ENCODE results near the gene HECW1.

Gene HECW1

GRCh38 chr7:43385309-43385680 is 272.8 kb downstream of the HECW1 start:
- no peak for DNase-seq

DNA sequence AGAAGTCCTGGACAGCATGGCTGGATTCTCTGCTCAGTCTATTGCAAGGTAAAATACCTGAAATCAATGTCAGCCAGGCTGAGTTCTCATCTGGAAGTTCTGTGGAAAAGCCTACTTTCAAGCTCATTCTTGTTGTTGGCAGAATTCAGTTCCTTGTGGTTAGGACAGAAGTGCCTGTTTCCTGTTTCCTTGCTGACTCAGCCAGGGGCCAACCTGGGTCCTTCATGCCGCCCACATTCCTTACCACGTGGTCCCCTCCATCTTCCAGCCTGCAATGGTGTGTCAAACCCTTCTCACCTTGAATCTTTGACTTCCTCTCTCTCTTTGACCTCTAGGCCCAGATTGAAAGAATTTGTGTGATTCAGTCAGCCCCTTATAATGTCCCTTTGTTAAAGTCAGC is 273.4 kb downstream of the HECW1 start:
- DNase-seq: no peak

- DNase-seq: no peak
Observed at GRCh38 chr7:43387932-43388331, 275.5 kb downstream of the HECW1 start.

DNA sequence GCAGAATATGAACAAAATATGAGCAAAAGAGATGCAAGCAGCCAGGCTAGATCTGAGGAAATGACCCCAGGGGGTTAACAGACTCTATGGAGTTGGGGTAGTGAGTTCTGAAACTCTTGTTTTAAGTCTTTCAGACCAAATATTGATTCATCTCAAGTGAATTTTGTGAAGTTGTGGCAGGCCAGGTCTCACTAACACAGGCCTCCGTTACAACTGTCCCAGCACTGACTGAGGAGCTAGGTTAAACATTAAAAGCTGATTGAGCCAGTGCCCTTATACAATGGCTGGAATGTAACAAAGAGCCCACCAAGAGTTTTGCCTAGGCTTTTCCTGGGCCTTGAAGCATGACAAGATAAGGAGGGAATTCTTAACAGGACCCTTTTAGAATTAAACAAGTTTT is 278.1 kb downstream of the HECW1 start:
- no peak for DNase-seq

- no peak for DNase-seq
Observed at GRCh38 chr7:43391518-43391917, 279.1 kb downstream of the HECW1 start.

DNA sequence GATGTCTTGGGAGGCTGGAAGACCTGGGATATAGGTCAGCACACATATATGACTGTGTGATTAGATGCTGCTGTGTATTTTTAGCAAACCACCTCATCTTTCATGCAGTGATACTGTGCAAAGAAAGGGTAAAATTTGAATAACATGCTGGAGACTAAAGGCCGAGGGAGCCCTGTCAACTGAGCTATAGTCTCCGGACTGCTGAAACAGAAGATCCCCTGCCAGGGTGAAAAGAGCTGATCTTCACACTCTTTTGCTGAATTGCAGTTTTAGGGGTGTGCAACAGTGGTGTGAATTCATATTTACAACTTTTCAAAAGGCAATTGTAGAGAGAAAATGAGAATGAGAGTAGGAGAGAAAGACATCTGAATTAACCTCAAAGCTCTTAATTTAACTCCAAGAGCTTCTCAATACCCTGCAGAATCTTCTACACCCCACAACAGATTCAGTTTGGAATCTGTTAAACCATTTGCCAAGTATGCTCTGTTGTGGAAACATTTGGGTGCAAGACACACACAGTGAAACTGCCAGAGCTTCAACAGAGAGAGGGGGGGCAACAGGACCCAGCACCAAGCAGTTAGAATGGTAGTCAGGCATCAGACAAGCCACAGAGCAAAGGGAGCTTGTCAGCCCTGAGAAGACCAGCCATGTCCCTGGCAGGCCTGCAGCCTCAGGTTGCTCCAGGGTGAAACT is 280.3 kb downstream of the HECW1 start:
- no peak for DNase-seq

DNA sequence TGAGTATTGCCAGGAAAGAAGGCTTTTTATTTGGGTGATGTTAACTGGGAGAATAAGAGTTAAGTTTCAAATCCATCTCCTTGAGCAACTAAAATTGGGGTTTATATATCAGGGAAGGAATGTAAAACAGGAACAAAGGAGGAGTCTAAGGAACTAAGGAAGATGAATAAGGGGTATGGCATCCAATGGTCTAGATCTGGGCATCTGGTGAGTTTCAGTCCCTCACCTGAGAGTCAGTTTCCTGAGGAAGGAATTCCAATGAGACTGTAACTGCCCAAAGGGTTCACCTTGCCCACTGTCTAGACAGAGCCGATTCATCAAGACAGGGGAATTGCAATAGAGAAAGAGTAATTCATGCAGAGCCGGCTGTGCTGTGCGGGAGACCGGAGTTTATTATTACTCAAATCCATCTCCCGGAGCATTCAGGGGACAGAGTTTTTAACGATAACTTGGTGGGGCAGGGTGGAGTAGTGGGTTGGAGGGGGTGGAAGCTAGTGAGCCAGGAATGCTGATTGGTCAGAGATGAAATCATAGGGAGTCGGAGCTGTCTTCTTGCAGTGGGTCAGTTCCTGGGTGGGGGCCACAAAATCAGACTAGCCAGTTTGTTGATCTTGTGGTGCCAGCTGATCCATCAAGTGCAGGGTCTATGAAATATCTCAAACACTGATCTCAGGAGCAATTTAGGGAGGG is 282.1 kb downstream of the HECW1 start:
- DNase-seq: no peak

- DNase-seq: no peak
Observed at GRCh38 chr7:43395351-43395750, 282.9 kb downstream of the HECW1 start.

DNA sequence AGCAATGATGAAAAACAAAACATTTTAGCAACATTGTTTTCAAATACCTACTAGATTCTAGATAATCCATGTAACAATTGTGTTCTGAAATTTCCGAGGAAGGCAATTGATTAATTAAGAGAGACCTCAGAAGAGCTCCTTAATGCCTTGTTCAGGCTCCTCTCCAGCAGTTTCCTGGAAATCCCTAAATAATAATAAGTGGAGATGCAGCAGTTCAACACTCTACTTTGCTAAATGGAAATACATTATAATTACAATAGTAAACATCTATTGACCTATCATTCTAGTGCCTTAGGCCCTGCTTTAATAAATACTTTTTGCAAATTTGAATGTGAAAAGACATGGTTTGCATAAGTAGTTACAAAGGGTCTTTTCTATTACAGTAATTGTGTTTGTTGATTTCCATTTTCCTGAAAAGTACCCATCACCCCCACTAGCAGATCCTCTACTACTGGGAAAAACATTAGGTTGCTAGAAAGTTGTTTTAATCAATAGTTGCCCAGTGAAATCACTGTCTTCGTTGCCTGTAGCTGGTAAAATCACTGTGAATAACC is 283.8 kb downstream of the HECW1 start:
- no peak for DNase-seq

- no peak for DNase-seq
Observed at GRCh38 chr7:43398831-43399230, 286.4 kb downstream of the HECW1 start.

DNA sequence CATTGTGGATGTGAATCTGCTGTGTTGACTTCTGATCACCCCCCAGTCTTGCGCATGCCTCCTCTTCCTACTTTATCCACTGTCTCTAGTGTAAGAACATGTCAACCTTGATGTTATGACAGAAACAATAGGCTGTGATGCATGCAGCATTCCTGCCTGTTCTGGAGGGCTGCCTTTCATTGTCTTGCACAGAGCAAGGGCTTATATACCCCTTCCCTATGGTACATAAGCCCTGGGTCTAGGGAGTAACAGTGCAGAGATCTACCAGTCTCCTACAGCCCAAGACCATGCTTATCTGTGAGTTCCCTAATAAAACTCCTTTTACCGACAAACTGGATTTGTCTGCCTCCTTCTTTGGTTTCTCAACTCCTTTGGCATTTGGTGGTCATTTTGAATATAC is 293.5 kb downstream of the HECW1 start:
- no peak for DNase-seq

DNA sequence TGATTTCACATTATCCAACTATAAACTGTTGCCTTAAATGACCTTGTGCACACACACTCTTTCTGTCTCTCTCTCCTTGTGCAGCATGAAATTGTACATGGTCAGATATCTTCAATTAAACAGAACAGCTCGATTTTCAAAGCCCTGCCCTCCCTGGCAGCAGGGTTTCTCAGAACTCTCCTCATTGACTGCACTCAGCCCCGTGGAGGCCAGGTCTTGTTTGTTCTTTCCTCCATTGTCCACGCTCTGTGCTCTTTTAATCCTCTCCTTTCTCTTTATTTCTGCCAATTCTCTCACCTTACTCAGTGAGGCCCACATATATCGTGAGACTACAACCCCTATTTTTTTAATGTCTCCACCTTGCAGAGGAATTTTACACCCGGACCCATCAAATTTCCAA is 294.5 kb downstream of the HECW1 start:
- no peak for DNase-seq

- DNase-seq: no peak
Observed at GRCh38 chr7:43408981-43409380, 296.5 kb downstream of the HECW1 start.

DNA sequence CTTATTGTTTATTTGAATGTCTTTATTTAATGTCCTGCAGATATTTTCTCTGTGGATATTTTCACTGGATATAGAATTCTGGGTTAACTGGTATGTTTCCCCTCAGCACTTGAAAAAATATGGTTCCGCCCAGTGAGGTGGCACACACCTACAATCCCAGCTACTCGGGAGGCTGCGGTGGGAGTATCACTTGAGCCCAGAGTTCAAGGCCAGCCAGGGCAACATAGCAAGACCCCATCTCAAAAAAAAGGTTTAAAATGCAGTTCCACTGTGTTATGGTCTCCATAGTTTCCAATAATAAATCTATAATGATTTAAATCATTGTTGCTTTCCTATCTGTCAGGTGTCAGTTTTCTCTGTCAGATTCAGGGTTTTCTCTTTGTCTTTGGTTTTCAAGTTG is 305.0 kb downstream of the HECW1 start:
- no peak for DNase-seq

DNA sequence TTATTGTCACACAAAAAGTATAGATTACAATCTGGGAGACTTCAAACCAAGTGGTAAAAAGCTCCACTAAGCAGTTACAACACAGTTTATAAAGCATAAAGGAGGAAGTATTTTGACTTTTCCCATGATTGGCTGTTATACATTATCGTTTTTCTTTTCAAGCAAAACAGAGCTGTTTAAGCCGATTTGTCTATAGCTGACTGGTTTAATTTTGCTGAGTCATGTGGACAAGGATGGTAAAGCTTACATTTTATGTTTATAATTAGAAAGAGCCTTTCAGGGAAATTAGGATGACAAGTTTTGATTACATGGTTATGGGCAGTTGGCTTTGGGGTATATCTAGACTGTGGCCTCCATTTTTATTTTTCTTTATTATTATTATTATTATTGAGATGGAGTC is 318.0 kb downstream of the HECW1 start:
- DNase-seq: no peak

- DNase-seq: no peak
Observed at GRCh38 chr7:43431020-43431595, 318.7 kb downstream of the HECW1 start.

- no peak for DNase-seq
Observed at GRCh38 chr7:43433639-43434038, 321.2 kb downstream of the HECW1 start.

DNA sequence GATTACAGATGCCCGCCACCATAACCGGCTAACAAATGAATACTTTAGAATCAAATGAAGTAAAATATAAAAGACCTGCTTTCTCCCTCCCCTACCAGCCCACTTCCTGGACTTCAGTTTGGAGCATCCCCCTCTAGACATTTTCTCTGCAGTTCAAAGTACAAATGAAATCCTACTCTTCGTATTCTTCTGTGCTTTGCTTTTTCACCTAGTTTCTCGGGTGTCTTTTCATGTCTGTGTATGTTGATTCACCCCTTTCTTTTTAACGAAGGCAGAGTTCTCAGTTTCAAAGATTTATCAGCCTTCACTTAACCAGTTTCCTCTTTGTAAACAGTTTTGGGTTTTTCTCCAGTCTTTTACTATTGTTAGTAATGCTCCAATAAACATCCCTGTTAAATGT is 324.6 kb downstream of the HECW1 start:
- no peak for DNase-seq

DNA sequence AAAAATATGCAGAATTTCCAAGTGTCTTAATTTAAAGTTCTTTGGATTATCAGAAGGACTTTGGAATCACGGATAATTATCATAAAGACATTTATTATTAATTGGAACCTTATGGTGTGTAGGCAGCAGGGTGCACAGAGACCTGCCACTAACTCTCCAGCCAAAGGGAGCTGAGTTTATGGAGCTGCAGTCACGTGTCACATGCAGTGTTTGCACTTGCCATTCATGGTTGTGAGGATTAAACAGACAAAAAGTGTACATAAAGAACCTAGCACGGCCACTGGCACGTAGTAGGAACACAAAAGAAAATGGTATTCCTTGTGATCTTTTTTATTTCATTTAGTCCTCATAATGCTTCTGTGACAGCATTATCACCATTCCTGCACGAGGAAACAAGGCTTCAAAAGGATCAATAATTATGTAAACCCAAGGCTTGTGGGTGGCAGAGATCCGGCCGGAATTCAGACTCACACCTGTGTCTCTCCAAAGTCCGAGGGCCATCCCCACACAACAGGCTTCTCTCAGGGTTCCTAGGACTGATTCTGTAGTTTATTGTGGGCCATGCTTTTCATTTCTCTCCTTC is 326.5 kb downstream of the HECW1 start:
- no peak for DNase-seq

GRCh38 chr7:43439631-43440401 is 327.4 kb downstream of the HECW1 start:
- DNase-seq: peak; percentile 54

DNA sequence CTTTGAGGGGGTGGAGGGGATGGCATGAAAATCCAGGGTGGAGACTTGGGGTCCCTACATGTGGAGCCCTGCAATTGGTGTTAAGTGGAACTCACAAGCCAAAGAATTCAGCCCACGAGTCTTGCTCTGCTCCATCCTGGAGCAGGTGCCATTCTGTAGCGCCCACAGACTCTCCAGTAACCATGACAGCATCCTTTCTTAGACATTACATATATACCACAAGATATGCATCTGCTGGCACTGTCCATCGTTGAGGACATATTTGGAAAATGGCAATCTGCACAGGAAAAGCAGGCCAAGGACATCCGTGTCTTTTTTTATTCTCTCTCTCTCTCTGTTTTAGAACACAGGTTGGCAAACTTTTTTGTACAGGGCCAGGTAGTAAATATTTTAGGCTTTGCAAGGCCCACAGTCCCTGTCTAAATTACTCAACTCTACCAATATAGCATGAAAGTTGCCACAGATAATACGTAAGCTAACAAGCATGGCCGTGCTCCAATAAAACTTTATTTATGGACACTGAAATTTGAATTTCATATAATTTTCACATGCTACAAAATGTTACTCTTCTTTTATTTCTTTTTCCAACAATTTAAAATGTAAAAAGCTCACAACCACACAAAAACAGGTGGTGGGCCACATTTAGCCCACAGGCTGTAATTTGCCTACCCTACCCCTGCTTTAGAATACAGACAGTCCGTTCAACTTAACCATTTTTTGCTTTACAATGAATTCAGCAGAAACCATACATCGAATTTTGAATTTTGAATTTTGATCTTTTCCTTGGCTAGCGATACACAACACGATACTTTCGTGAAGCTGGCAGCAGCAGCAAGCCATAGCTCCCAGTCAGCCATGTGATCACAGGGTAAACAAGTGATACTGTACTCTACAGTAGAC is 329.0 kb downstream of the HECW1 start:
- no peak for DNase-seq

GRCh38 chr7:43443381-43443780 is 330.9 kb downstream of the HECW1 start:
- no peak for DNase-seq

Measured in CD4-positive, alpha-beta T cell treated with Interleukin-6 for 4 hours (primary cell).